GM19351 (cell line): Measurements from ENCODE around the gene GFPT1.

Experiments used
- ATAC-seq: cut with Tn5 transposase; IDR thresholded peaks from one replicate; pipeline ENCODE4 v1.9.1; 2021; ENCODE audit warnings: mild to moderate bottlenecking, moderate library complexity; ENCODE audit not compliant: unreplicated experiment

Gene GFPT1

DNA sequence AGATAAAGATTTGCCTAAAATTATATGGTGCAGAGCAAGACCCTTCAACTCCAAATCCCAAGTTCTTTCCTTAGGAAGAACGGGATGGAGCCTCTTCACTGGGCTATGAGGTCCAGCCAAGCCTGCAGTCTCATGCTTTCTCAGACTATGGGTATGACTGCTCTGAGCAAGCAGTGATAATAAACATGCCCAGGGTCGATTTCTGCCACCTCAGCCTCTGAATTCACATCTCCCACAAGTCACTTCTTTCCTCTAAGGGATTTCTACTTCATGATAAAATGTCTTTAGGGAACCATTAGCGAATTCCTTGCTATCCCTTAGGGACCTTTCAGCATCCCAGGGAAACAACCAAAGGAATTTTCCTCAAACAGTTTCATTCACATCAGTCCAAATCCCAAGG is 94.8 kb downstream of the GFPT1 start:
- ATAC-seq, result no peak

GRCh38 chr2:69291721-69292120 is 95.3 kb downstream of the GFPT1 start:
- no peak for ATAC-seq

DNA sequence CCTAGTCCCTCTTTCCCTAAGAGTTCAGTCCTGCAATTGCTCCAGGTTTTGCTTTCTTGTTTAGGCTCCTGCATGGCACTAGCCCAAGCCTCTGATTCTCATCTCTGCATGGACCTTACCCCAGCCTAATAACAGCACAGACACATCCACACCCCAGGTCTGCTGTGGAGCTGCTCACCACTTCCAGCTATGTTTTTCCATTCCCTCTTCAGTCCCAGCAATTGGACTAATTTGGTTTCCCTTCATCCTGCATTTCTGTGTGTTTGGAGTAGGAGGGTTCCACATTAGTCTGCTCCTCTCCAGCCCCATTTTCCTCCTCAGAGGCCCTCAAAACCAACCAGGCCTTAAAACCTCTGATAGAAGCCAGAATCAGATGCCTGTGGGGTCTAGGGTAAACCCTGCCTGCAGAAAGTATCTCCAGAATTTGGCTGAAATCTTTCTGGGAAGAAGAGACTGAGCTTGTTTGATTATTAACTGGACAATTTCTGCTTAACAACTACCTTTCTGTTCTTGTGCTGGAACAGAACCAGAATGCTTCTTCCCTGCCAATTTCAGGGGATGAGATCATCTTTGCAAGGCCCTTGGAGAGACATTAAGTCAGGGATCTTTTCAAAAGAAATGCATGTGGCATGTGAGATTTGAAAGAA is 95.9 kb downstream of the GFPT1 start:
- ATAC-seq, result no peak

GRCh38 chr2:69288429-69288828 is 98.6 kb downstream of the GFPT1 start:
- ATAC-seq, result no peak

DNA sequence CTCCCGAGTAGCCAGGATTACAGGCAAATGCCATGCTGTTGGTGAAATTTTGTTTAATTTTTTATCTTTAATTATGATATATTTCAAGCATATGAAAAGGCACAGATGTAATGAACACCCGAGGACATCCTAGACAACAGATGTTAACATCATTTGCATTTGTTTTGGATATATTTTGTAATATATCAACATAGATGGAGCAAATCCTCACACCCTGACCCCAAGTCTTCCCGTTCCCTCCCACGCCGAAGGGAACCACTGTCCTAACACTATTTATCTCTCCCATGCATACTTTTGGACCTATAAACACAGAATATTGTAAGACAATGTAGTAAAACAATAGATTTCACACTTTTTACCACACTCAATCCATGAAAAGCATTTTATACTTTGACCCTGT is 99.5 kb downstream of the GFPT1 start:
- no peak for ATAC-seq

DNA sequence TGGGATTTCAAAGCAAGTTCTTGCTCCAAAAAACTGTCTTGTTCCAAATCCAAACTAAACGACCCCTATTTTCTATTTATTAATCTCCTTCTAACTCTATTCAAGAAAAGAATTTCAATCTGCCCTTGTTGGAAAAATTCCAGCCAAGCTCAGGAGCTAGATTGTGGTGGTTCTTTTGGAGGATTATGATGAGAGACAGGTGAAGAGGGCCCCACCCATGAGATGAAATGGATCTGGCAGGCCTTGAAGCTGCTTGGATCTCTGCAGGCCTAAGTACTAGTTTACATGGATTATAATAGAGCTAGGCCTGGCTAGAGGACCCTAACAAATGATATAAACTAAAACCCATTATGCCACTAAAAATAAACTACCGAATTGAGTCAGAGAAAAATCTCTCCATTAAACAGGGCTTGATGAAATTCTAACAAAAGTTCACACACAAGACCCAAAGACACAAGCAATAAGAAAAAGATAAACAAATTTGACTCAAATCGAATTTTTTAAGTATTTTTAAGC is 101.6 kb downstream of the GFPT1 start:
- ATAC-seq, result no peak

- no peak for ATAC-seq
Measured at GRCh38 chr2:69280796-69281412, 106.1 kb downstream of the GFPT1 start.

GRCh38 chr2:69279931-69280681 is 106.9 kb downstream of the GFPT1 start:
- no peak for ATAC-seq

GRCh38 chr2:69279211-69279610 is 107.8 kb downstream of the GFPT1 start:
- no peak for ATAC-seq

DNA sequence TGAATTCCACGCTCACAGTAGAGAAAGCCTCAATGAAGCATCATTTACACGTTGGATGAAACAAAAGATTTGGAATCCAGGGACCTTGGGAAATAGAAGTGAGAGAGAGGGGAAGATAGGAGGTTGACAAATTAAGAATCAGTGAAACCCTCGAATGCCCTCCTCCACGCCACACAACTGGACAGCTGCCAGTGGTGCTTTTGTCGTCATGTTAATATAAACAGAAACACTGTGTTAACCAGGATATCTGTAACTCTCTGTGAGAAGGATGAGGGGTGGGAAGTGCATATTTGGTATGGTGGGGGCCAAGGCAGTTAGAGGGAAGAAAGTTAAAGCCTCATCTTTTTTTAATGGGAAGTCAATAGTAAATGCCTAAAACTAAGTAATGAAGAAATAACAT is 108.7 kb downstream of the GFPT1 start:
- ATAC-seq, result no peak

DNA sequence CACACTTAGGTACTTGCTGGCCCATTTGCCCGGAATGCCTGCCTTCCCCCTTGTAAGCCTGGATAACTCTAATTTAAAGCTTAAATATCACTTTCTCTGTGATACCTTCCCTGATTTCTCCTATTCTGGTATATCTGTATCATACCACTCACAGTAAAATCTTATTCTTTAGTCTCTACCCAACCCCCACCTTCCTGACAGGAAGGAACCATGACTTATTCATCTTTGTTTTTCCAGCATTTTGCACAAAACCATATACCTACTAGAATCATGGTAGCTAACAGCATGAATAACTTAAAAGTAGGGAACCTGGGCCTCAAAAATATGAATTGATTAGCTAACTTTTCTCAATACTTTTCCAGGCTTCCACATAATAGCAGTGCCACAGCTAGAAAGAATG is 111.5 kb downstream of the GFPT1 start:
- ATAC-seq, result no peak

- ATAC-seq, result no peak
Measured at GRCh38 chr2:69272803-69273471, 114.1 kb downstream of the GFPT1 start.

- ATAC-seq, result no peak
Measured at GRCh38 chr2:69271831-69272257, 115.2 kb downstream of the GFPT1 start.
